Spleen (tissue), 7 donors: ENCODE measurements around the gene AIG1.

Experiments
- CTCF ChIP-seq, 11 experiments: fragments of 200-600 bp in 7 of 11; fragments of 450-650 bp in 4 of 11; sonication (generic) in 4 of 11; IDR thresholded peaks in 8 of 11; conservative IDR thresholded peaks in 3 of 11; 1 replicate in 7 of 11; 2 replicates in 4 of 11; pipeline versions ENCODE4 v1.4.0 to v1.8.0; 2016 to 2021; ENCODE audit warnings: antibody characterized with exemption in 11 of 11, inconsistent platforms in 4 of 11, mild to moderate bottlenecking in 1 of 11
- POLR2A ChIP-seq, 3 donors: fragments of 450-650 bp; IDR thresholded peaks; one replicate each; pipeline ENCODE4 v1.5.1; 2017; ENCODE audit warnings: antibody characterized with exemption in 3 of 3, mild to moderate bottlenecking in 1 of 3
- POLR2AphosphoS5 ChIP-seq, 3 donors: sonication (generic); formaldehyde crosslinking; IDR thresholded peaks; one replicate each; pipeline ENCODE4 v1.5.1; 2017; ENCODE audit warnings: antibody characterized with exemption in 3 of 3
- donor health status: DM: no; HTN: no; CAD: no; lungs with moderate emphysema.
- donor health status: DM: no; HTN: no; CAD: no.
- donor health status: DM: no; HTN: no; CAD: no.

DNA sequence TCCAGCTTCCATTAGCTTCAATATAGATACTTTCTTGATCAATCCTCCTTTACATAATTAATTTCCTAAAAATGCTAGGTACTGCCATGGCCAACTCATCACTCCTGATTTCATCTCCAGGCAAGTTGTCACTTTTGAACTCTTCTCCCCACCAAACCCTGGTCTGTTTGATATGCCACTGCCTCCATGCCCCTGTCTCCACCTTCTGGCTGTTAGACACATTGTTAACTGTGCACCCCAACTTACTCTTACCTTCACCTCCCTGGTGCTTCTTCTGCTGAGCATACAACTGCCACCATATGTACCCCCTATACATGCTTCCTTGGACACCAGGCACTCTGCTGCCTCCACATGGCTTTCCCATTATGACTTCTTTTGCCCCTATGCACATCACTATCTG, 21.9 kb upstream of the AIG1 start:
- TF ChIP-seq CTCF (IDR thresholded peaks at IDR 0.05 in 8 of 11, conservative IDR thresholded peaks at IDR 0.05 in 3 of 11) (no peak), POLR2AphosphoS5 (IDR thresholded peaks at IDR 0.05) (no peak), POLR2A (IDR thresholded peaks at IDR 0.05) (no peak)
